Neutrophil (primary cell): ENCODE measurements around the gene CDCA5.

Experiments used
- H3K27ac ChIP-seq: fragments of 200-600 bp; sonication (generic); 2 replicates; pipeline ENCODE4 v1.5.1; 2016; ENCODE audit warnings: mild to moderate bottlenecking, moderate library complexity
- H3K27me3 ChIP-seq: fragments of 200-600 bp; sonication (generic); 2 replicates; pipeline ENCODE4 v1.6.0; 2016; ENCODE audit warnings: mild to moderate bottlenecking
- H3K36me3 ChIP-seq: fragments of 200-600 bp; sonication (generic); 2 replicates; pipeline ENCODE4 v1.5.1; 2017
- H3K4me1 ChIP-seq, 2 experiments: fragments of 200-600 bp in 1 of 2; sonication (generic) in 1 of 2; 1 replicate in 1 of 2; 2 replicates in 1 of 2; pipeline versions ENCODE4 v1.5.1 to v1.6.1; 2013 to 2016; ENCODE audit warnings: low read depth in 1 of 2, low read length in 1 of 2, mild to moderate bottlenecking in 1 of 2, moderate library complexity in 1 of 2; ENCODE audit not compliant: control insufficient read depth in 1 of 2, insufficient read depth in 1 of 2
- H3K4me3 ChIP-seq, 2 experiments: fragments of 200-600 bp in 1 of 2; sonication (generic) in 1 of 2; 1 replicate in 1 of 2; 2 replicates in 1 of 2; pipeline ENCODE4 v1.5.1; 2013 to 2016; ENCODE audit warnings: low read depth in 1 of 2, low read length in 1 of 2, mild to moderate bottlenecking in 1 of 2, moderate library complexity in 1 of 2
- H3K9me3 ChIP-seq: fragments of 200-600 bp; sonication (generic); 2 replicates; pipeline ENCODE4 v1.5.1; 2016
- TF ChIP-seq, protein P1 (sequence below): fragments of 200-600 bp; sonication (generic); IDR thresholded peaks from 2 replicates; pipeline ENCODE4 v1.5.1; 2016; ENCODE audit warnings: antibody characterized with exemption

Gene CDCA5

DNA sequence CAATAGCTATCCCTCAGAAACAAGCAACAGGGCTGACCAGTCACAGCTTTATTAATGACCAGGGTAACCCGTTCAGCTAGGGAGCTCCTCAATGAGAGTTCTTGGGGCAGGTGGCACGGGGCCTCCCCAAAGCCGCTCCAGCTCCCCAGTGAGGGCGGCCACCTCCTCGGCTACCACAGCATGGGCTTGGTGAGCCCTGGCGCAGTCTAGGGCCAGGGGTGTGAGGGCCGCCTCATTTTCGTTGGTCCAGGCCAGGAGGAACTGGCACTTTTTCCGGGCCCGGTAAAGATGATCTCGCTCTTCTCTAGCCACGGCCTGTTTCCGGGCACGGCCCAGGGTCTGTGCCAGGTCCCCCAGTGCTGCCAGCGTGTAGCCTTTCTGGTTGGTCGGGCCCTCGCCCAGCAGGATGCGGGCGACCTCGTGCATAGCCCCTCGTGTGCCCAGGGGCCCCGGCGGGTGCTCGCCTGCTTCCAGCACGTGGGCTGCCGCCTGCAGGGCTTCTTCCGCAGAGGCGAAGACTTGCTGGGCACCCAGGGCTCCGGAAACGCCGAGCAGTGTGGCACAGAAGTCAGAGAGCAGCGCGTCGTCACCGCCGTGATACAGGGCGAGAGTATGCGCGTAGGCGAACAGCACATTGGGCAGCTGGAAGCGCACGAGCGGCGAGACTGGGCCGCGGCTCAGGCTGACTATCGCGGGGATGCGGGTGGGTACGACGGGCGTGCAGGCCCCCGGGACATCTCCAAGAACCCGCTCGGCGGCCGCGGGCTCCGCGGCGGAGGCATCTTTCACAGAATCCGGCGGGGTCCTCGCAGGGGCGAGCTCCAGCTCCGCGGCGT, 32.7 kb upstream of the CDCA5 start:
- H3K9me3 ChIP-seq, result no peaks in the 10 kb centered on the region
- H3K4me3 ChIP-seq, result peak overlapping the region; percentile 74 to 89
- peaks cover 29% of the 10 kb centered on the region for H3K27me3 ChIP-seq
- TF ChIP-seq, protein P1, sequence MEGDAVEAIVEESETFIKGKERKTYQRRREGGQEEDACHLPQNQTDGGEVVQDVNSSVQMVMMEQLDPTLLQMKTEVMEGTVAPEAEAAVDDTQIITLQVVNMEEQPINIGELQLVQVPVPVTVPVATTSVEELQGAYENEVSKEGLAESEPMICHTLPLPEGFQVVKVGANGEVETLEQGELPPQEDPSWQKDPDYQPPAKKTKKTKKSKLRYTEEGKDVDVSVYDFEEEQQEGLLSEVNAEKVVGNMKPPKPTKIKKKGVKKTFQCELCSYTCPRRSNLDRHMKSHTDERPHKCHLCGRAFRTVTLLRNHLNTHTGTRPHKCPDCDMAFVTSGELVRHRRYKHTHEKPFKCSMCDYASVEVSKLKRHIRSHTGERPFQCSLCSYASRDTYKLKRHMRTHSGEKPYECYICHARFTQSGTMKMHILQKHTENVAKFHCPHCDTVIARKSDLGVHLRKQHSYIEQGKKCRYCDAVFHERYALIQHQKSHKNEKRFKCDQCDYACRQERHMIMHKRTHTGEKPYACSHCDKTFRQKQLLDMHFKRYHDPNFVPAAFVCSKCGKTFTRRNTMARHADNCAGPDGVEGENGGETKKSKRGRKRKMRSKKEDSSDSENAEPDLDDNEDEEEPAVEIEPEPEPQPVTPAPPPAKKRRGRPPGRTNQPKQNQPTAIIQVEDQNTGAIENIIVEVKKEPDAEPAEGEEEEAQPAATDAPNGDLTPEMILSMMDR, result no peak
- H3K36me3 ChIP-seq, result peaks cover 36% of the 10 kb centered on the region
- peak overlapping the region; percentile 90 for H3K27ac ChIP-seq
- peaks cover 53 to 54% of the 10 kb centered on the region in 2 experiments for H3K4me1 ChIP-seq

DNA sequence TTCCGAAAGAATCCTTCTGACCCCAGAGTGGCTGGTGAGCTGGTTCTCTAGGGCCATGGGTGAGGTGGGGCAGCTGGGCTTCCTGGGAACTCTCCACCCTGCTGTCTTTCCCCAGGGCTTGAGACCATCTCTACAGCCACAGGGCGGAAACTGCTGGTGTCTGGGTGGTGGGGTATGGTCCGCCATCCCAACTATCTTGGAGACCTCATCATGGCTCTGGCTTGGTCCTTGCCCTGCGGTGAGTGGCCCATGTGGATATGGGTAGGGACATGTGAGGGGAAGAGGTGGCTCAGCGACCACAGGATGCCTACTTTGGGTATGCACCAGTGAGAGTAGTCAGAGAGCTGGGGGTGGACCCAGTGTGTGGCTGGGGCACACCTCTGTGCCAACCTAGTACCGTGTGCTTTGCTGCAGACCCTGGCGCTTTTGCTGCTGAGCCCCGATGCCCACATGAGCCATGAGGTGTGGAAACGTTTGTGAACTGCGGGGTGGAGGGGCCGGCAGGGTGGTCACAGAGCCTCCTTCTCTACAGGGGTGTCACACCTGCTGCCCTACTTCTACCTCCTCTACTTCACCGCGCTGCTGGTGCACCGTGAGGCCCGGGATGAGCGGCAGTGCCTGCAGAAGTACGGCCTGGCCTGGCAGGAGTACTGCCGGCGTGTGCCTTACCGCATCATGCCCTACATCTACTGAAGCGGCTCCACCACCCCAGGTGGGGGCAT, 31.7 kb upstream of the CDCA5 start:
- Histone ChIP-seq H3K9me3 (no peaks in the 10 kb centered on the region), H3K36me3 (peaks cover 27% of the 10 kb centered on the region), H3K4me3 (no peak overlapping the region), H3K4me1 (peaks cover 53 to 54% of the 10 kb centered on the region in 2 experiments), H3K27ac (no peak overlapping the region), H3K27me3 (peaks cover 29% of the 10 kb centered on the region)
- TF ChIP-seq, protein P1, result no peak

DNA sequence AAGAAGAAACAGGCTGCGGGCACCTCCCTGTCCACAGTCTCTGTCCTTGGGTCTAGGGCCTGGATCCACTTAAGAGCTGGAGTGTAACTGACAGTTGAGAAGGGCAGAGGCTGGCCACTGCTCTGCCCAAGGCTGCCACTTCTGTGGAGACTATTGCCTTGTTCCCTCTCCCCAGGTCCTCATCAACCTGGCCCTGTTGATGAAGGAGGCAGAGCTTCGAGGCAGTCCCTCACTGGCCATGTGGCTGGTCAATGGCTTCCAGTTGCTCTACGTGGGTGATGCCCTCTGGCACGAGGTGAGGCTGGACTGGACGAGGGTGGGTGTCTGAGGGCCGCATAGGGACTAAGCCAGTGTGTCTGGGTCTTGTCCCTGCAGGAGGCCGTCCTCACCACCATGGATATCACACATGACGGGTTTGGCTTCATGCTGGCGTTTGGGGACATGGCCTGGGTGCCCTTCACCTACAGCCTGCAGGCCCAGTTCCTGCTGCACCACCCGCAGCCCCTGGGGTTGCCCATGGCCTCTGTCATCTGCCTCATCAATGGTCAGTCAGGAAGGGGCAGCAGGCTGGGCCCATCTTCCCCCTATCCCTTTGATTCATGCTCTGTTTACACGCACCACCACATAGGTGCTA, 30.8 kb upstream of the CDCA5 start:
- Histone ChIP-seq H3K27ac (no peak overlapping the region), H3K4me1 (peaks cover 55 to 57% of the 10 kb centered on the region in 2 experiments), H3K36me3 (peaks cover 23% of the 10 kb centered on the region), H3K9me3 (no peaks in the 10 kb centered on the region), H3K27me3 (peaks cover 29% of the 10 kb centered on the region), H3K4me3 (no peak overlapping the region)
- TF ChIP-seq, protein P1, result no peak

DNA sequence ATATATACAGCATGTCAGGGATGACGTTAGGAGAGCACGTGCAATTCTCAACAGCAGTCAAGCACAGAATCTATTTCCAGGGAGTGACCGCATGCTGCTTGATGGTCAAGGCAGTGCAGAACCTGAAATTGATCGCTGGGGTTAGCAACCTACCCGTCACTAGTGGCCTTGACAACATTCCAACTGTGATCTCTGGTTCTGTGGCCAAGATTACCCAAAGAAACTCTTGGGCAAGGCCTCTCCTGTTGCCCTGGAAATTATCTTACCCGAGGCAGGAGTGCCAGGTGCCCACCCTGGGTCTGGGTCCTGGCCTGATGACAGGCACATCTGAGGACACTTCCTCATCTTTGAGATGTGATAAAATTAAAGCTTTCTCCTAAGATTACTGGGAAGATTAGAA, 30.0 kb upstream of the CDCA5 start:
- Histone ChIP-seq H3K36me3 (peaks cover 23% of the 10 kb centered on the region), H3K4me3 (no peak overlapping the region), H3K9me3 (no peaks in the 10 kb centered on the region), H3K27me3 (peaks cover 29% of the 10 kb centered on the region), H3K4me1 (peaks cover 55 to 56% of the 10 kb centered on the region in 2 experiments), H3K27ac (no peak overlapping the region)
- TF ChIP-seq, protein P1, result no peak

DNA sequence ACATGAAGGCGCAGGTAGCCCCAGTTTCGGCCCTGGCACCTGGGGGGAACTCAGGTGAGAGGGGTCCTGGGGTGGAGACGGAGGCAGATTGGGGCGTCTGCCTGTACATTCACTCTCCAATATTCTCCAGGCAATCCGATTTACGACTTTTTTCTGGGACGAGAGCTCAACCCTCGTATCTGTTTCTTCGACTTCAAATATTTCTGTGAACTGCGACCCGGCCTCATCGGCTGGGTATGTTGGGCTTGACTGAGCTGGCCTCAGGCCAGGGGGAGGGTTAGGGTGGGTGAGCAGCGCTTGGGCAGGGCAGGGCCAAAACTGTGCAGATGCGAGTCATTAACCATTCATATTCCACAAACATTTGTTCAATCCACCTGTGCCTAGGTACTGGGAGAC, 29.5 kb upstream of the CDCA5 start:
- peak overlapping the region in 1 of 2 experiments; percentile 75 for H3K4me3 ChIP-seq
- H3K36me3 ChIP-seq, result peaks cover 23% of the 10 kb centered on the region
- no peak overlapping the region for H3K27ac ChIP-seq
- H3K9me3 ChIP-seq, result no peaks in the 10 kb centered on the region
- TF ChIP-seq, protein P1, result no peak
- H3K4me1 ChIP-seq, result peaks cover 54% of the 10 kb centered on the region in 2 experiments
- peaks cover 29% of the 10 kb centered on the region for H3K27me3 ChIP-seq
